Spleen (tissue), 7 donors: ENCODE results near the gene DCDC1.

Experiments
- CTCF ChIP-seq, 11 experiments: fragments of 200-600 bp in 7 of 11; fragments of 450-650 bp in 4 of 11; sonication (generic) in 4 of 11; IDR thresholded peaks in 8 of 11; conservative IDR thresholded peaks in 3 of 11; 1 replicate in 7 of 11; 2 replicates in 4 of 11; pipeline versions ENCODE4 v1.4.0 to v1.8.0; 2016 to 2021; ENCODE audit warnings: antibody characterized with exemption in 11 of 11, inconsistent platforms in 4 of 11, mild to moderate bottlenecking in 1 of 11
- POLR2A ChIP-seq, 3 donors: fragments of 450-650 bp; IDR thresholded peaks; one replicate each; pipeline ENCODE4 v1.5.1; 2017; ENCODE audit warnings: antibody characterized with exemption in 3 of 3, mild to moderate bottlenecking in 1 of 3
- donor health status: DM: no; HTN: no; CAD: no; lungs with moderate emphysema.
- donor health status: DM: no; HTN: no; CAD: no.
- donor health status: DM: no; HTN: no; CAD: no.

GRCh38 chr11:31107649-31108048, 261.9 kb downstream of the DCDC1 start:
- TF ChIP-seq POLR2A (IDR thresholded peaks at IDR 0.05) (no peak), CTCF (IDR thresholded peaks at IDR 0.05 in 8 of 11, conservative IDR thresholded peaks at IDR 0.05 in 3 of 11) (no peak)
